WERI-Rb-1 (cell line): ENCODE data around the gene SLC38A6.

Experiments used
- DNase-seq: peaks from one replicate; pipeline ENCODE4 v3.0.0-alpha.2; 2020
- H3K27ac ChIP-seq: fragments of 250-450 bp; sonication (Bioruptor Pico); 2 replicates; pipeline ENCODE4 v1.5.1; 2020; ENCODE audit warnings: mild to moderate bottlenecking, moderate library complexity
- H3K27me3 ChIP-seq: fragments of 250-450 bp; sonication (Bioruptor Pico); 2 replicates; pipeline ENCODE4 v1.5.1; 2021; ENCODE audit warnings: mild to moderate bottlenecking, low read depth, moderate library complexity; ENCODE audit not compliant: insufficient read depth, severe bottlenecking
- H3K36me3 ChIP-seq: fragments of 250-450 bp; sonication (Bioruptor Pico); 2 replicates; pipeline ENCODE4 v1.5.1; 2020; ENCODE audit warnings: mild to moderate bottlenecking, moderate library complexity
- H3K4me3 ChIP-seq: 2 replicates; pipeline ENCODE4 v1.5.1; 2011; ENCODE audit warnings: low read depth, mild to moderate bottlenecking, control low read depth, low read length
- H3K9me3 ChIP-seq: fragments of 250-450 bp; sonication (Bioruptor Pico); 2 replicates; pipeline ENCODE4 v1.5.1; 2021; ENCODE audit warnings: mild to moderate bottlenecking, moderate library complexity; ENCODE audit not compliant: severe bottlenecking
- TF ChIP-seq, protein P1 (sequence below): IDR thresholded peaks from 2 replicates; pipeline ENCODE4 v1.5.1; 2011; ENCODE audit warnings: low read depth, mild to moderate bottlenecking, control low read depth, inconsistent platforms, low read length

Gene SLC38A6

GRCh38 chr14:60963761-60964160, 17.3 kb upstream of the SLC38A6 start:
- Histone ChIP-seq H3K36me3 (no peaks in the 10 kb centered on the region), H3K9me3 (no peaks in the 10 kb centered on the region), H3K27ac (no peak overlapping the region), H3K27me3 (no peaks in the 10 kb centered on the region), H3K4me3 (no peak overlapping the region)
- TF ChIP-seq, protein P1, sequence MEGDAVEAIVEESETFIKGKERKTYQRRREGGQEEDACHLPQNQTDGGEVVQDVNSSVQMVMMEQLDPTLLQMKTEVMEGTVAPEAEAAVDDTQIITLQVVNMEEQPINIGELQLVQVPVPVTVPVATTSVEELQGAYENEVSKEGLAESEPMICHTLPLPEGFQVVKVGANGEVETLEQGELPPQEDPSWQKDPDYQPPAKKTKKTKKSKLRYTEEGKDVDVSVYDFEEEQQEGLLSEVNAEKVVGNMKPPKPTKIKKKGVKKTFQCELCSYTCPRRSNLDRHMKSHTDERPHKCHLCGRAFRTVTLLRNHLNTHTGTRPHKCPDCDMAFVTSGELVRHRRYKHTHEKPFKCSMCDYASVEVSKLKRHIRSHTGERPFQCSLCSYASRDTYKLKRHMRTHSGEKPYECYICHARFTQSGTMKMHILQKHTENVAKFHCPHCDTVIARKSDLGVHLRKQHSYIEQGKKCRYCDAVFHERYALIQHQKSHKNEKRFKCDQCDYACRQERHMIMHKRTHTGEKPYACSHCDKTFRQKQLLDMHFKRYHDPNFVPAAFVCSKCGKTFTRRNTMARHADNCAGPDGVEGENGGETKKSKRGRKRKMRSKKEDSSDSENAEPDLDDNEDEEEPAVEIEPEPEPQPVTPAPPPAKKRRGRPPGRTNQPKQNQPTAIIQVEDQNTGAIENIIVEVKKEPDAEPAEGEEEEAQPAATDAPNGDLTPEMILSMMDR: no peak
- no peak for DNase-seq

GRCh38 chr14:60964904-60965303, 16.1 kb upstream of the SLC38A6 start:
- H3K27ac ChIP-seq: no peak overlapping the region

GRCh38 chr14:60965402-60965801, 15.6 kb upstream of the SLC38A6 start:
- Histone ChIP-seq H3K9me3 (no peaks in the 10 kb centered on the region), H3K36me3 (no peaks in the 10 kb centered on the region), H3K4me3 (no peak overlapping the region), H3K27ac (no peak overlapping the region), H3K27me3 (no peaks in the 10 kb centered on the region)
- no peak for DNase-seq
- TF ChIP-seq, protein P1: no peak

More at GRCh38 chr14:60964904-60965303, 16.1 kb upstream of the SLC38A6 start:
- Histone ChIP-seq H3K27me3 (no peaks in the 10 kb centered on the region), H3K36me3 (no peaks in the 10 kb centered on the region), H3K9me3 (no peaks in the 10 kb centered on the region), H3K4me3 (no peak overlapping the region)
- TF ChIP-seq, protein P1: no peak
- no peak for DNase-seq

GRCh38 chr14:60968099-60968498, 12.9 kb upstream of the SLC38A6 start:
- no peaks in the 10 kb centered on the region for H3K27me3 ChIP-seq
- DNase-seq: no peak
- TF ChIP-seq, protein P1: no peak
- H3K27ac ChIP-seq: no peak overlapping the region
- no peak overlapping the region for H3K4me3 ChIP-seq
- H3K9me3 ChIP-seq: no peaks in the 10 kb centered on the region
- no peaks in the 10 kb centered on the region for H3K36me3 ChIP-seq

- no peak overlapping the region for H3K4me3 ChIP-seq
- no peaks in the 10 kb centered on the region for H3K27me3 ChIP-seq
- H3K27ac ChIP-seq: no peak overlapping the region
- H3K36me3 ChIP-seq: no peaks in the 10 kb centered on the region
- no peak for DNase-seq
- no peaks in the 10 kb centered on the region for H3K9me3 ChIP-seq
- TF ChIP-seq, protein P1: no peak
Observed at GRCh38 chr14:60968671-60969070, 12.4 kb upstream of the SLC38A6 start.

- no peak overlapping the region for H3K27ac ChIP-seq
- no peak overlapping the region for H3K4me3 ChIP-seq
- TF ChIP-seq, protein P1: no peak
- H3K9me3 ChIP-seq: no peaks in the 10 kb centered on the region
- no peak for DNase-seq
- peaks cover 3% of the 10 kb centered on the region for H3K36me3 ChIP-seq
- H3K27me3 ChIP-seq: no peaks in the 10 kb centered on the region
Observed at GRCh38 chr14:60970146-60970545, 10.9 kb upstream of the SLC38A6 start.
